Breast epithelium (tissue), 3 donors: Measurements from ENCODE around the gene DKKL1.
"Not testable (repeated sequence)": the region's sequence is repeated elsewhere in the genome, so short reads cannot be mapped to it uniquely, and the experiment has no call there.

ENCODE experiments used
- CTCF ChIP-seq, 3 donors: fragments of 450-650 bp; IDR thresholded peaks; one replicate each; pipeline ENCODE4 v1.5.1; 2016 to 2017; ENCODE audit warnings: antibody characterized with exemption in 3 of 3, mild to moderate bottlenecking in 3 of 3, moderate library complexity in 3 of 3
- POLR2A ChIP-seq: fragments of 450-650 bp; IDR thresholded peaks from one replicate; pipeline ENCODE4 v1.6.1; 2016; ENCODE audit warnings: antibody characterized with exemption, mild to moderate bottlenecking, moderate library complexity
- POLR2AphosphoS5 ChIP-seq, 3 donors: sonication (generic); formaldehyde crosslinking; IDR thresholded peaks; one replicate each; pipeline ENCODE4 v1.6.1; 2017; ENCODE audit warnings: antibody characterized with exemption in 3 of 3

GRCh38 chr19:49373174-49373573 lies 9.5 kb downstream of the DKKL1 start:
- TF ChIP-seq CTCF (IDR thresholded peaks at IDR 0.05); POLR2AphosphoS5 (IDR thresholded peaks at IDR 0.05); POLR2A: not testable (repeated sequence)
